Measurements from ENCODE around the gene ADAMTS16.

ADAMTS16 gene

DNA sequence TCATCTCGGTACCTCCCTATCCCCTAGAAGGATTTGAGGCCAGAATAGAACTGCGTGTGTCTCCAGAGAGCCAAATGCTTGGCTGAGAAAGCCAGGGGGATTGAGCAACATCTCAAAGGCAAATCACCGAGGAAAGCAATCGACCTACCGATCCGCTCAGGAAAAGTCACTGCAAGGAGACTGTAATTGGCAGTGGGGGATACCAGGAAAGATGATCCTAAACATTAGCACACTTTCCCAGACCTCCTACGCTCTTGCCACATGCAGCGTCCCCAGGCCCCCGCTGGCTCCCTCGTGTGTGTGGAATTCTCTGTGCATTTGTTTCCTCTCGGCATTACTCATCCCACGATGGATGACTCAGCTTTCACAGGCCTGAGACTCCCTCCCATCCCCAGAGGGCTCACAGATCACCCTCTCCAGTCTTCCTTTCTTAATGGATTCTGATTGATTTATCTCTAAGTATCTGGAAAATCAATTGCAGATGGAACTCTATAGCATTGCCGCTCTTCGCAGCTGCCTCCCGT is 200.1 kb downstream of the ADAMTS16 start:
- CTCF ChIA-PET: no interaction called here
- POLR2A ChIA-PET: interaction anchor here (1.3 to 2.2 kb wide), 3 partner anchors 10 to 12 kb away, joined by 5 to 12 read pairs (median 6); no protein-coding TSS in a partner anchor
- DNase-seq (ENCODE audit: extremely low spot score): peak; percentile 37
- TF ChIP-seq ZNF384 (IDR thresholded peaks at IDR 0.05): no peak
- no peak for TF ChIP-seq SUZ12 (IDR thresholded peaks at IDR 0.05)
- TF ChIP-seq FOXM1 (IDR thresholded peaks at IDR 0.05; ENCODE audit: borderline replicate concordance): no peak
- TF ChIP-seq NFRKB (IDR thresholded peaks at IDR 0.05): no peak
- TF ChIP-seq, protein P1, sequence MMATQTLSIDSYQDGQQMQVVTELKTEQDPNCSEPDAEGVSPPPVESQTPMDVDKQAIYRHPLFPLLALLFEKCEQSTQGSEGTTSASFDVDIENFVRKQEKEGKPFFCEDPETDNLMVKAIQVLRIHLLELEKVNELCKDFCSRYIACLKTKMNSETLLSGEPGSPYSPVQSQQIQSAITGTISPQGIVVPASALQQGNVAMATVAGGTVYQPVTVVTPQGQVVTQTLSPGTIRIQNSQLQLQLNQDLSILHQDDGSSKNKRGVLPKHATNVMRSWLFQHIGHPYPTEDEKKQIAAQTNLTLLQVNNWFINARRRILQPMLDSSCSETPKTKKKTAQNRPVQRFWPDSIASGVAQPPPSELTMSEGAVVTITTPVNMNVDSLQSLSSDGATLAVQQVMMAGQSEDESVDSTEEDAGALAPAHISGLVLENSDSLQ (IDR thresholded peaks at IDR 0.05): no peak
- no peak for TF ChIP-seq CTBP1 (IDR thresholded peaks at IDR 0.05; ENCODE audit: borderline replicate concordance)
- no peak for TF ChIP-seq ELF4 (IDR thresholded peaks at IDR 0.05)
- no peak for TF ChIP-seq HDGF (IDR thresholded peaks at IDR 0.05; ENCODE audit: borderline replicate concordance)
- no peak for TF ChIP-seq FOXK2 (IDR thresholded peaks at IDR 0.05)
- no peak for TF ChIP-seq ARNT (IDR thresholded peaks at IDR 0.05)

DNA sequence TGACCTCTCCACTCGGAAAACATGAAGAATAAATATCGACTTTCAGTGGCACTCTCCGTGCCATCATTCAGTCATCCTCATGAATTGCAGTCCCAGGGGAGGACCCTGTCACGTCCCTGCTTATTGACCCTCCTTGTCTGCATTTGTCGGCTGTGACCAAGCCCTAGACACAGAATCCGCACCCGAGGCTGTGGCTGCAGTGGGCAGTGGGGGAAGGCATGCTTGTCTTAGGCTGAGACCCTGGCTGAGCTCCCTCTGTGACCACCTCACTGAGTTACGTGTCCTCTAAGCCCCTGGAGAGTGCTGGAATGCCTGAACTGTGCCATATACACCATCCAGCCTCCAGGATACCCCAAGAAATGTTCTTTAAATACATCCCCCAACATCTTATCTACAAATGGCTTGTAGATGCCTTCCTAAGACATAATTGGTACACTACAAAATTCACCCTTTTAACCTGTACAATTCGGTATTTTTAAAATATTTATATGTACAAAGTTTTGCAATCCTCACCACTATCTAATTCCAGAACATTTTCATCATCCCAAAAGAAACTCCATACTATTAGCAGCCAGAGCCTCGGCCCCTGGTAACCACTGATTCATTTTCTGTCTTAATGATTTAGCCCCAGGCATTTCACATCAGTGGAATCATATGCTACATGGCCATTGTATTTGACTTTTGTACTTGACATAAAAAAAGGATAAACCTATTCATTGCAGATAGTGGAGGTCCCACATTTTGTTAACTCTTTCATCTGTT is 201.6 kb downstream of the ADAMTS16 start:
- ChIA-PET POLR2A (interaction anchor here (0.7 to 2.6 kb wide), 4 partner anchors 8 to 81 kb away, joined by 3 to 11 read pairs (median 4); partner anchors contain the start of gene ICE1), CTCF (interaction anchor here (1.4 kb wide), 1 partner anchor 54 kb away, joined by 4 read pairs; no protein-coding TSS in a partner anchor)
- no peak for TF ChIP-seq ZNF384 (IDR thresholded peaks at IDR 0.05)
- no peak for TF ChIP-seq FOXK2 (IDR thresholded peaks at IDR 0.05)
- no peak for TF ChIP-seq L3MBTL2 (conservative IDR thresholded peaks at IDR 0.05)
- TF ChIP-seq, protein P1 (IDR thresholded peaks at IDR 0.05): no peak
- TF ChIP-seq FOXA1 (IDR thresholded peaks at IDR 0.05): no peak
- no peak for TF ChIP-seq NFRKB (IDR thresholded peaks at IDR 0.05)
- TF ChIP-seq TARDBP (IDR thresholded peaks at IDR 0.05): no peak
- no peak for DNase-seq (ENCODE audit: extremely low spot score)

DNA sequence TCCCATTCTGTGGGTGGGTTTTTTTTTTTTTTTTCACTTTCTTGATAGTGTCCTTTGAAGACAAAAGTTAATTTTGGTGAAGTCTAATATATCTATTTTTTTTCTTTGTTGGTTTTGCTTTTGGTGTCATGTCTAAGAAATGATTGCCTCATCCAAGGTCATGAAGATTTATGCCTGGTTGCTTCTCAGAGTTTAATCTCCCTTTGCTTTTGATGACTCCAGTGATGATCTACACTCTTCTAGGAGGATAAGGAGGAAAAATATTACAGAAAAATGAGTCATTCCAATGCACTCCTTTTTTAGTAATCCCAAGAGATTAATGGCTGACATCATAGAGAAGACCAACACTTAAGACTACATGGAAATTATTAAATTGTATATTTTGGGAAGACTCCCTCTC is 202.7 kb downstream of the ADAMTS16 start:
- no peak for DNase-seq (ENCODE audit: extremely low spot score)
- TF ChIP-seq CTBP1 (IDR thresholded peaks at IDR 0.05; ENCODE audit: borderline replicate concordance) (no peak), NFRKB (IDR thresholded peaks at IDR 0.05) (no peak), FOXM1 (IDR thresholded peaks at IDR 0.05; ENCODE audit: borderline replicate concordance) (no peak), TARDBP (IDR thresholded peaks at IDR 0.05) (no peak), FOXA1 (IDR thresholded peaks at IDR 0.05) (no peak)
- CTCF ChIA-PET: interaction anchor here (1.4 kb wide), 1 partner anchor 53 kb away, joined by 4 read pairs; no protein-coding TSS in a partner anchor
- POLR2A ChIA-PET: interaction anchor here (0.8 to 2.6 kb wide), 3 partner anchors 8 to 202 kb away, joined by 3 to 11 read pairs (median 3); no protein-coding TSS in a partner anchor

DNA sequence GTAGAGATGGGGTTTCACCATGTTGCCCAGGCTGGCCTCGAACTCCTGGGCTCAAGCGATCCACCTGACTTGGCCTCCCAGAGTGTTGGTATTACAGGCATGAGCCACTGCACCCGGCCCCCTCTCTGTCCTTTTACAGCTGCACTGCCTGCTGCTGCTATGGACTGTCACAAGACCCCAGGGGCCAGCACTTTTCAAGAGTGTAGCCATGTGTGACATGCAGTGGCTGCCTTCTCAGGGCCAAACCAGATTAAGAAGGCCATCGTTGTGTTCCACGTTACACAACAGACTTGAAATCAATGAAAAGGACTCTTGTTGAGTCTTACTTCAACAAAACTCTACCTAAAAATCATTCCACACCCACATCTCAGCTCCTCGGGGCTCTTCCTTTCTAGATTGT is 203.4 kb downstream of the ADAMTS16 start:
- TF ChIP-seq HDGF (IDR thresholded peaks at IDR 0.05; ENCODE audit: borderline replicate concordance): no peak
- TF ChIP-seq TARDBP (IDR thresholded peaks at IDR 0.05): no peak
- TF ChIP-seq, protein P1 (IDR thresholded peaks at IDR 0.05): no peak
- TF ChIP-seq FOXA1 (IDR thresholded peaks at IDR 0.05): no peak
- no peak for TF ChIP-seq NFRKB (IDR thresholded peaks at IDR 0.05)
- TF ChIP-seq SP1 (IDR thresholded peaks at IDR 0.05): no peak
- TF ChIP-seq FOXK2 (IDR thresholded peaks at IDR 0.05): no peak
- no peak for TF ChIP-seq ZNF384 (IDR thresholded peaks at IDR 0.05)
- TF ChIP-seq BHLHE40 (IDR thresholded peaks at IDR 0.05; ENCODE audit: borderline replicate concordance): no peak
- no peak for TF ChIP-seq FOXM1 (IDR thresholded peaks at IDR 0.05; ENCODE audit: borderline replicate concordance)
- no peak for TF ChIP-seq LEF1 (IDR thresholded peaks at IDR 0.05; ENCODE audit: borderline replicate concordance)
- no peak for TF ChIP-seq ELF4 (IDR thresholded peaks at IDR 0.05)
- no peak for TF ChIP-seq SUZ12 (IDR thresholded peaks at IDR 0.05)
- TF ChIP-seq CTBP1 (IDR thresholded peaks at IDR 0.05; ENCODE audit: borderline replicate concordance): no peak
- POLR2A ChIA-PET: interaction anchor here (0.8 to 2.6 kb wide), 7 partner anchors 8 to 203 kb away, joined by 3 to 11 read pairs (median 4); partner anchors contain the start of gene ICE1
- CTCF ChIA-PET: interaction anchor here (0.6 to 1.4 kb wide), 3 partner anchors 18 to 52 kb away, joined by 3 read pairs; no protein-coding TSS in a partner anchor
- DNase-seq (ENCODE audit: extremely low spot score): no peak

GRCh38 chr5:5344051-5344571 is 204.0 kb downstream of the ADAMTS16 start:
- TF ChIP-seq SUZ12 (IDR thresholded peaks at IDR 0.05): no peak
- TF ChIP-seq ZNF384 (IDR thresholded peaks at IDR 0.05): no peak
- no peak for TF ChIP-seq FOXK2 (IDR thresholded peaks at IDR 0.05)
- no peak for TF ChIP-seq LEF1 (IDR thresholded peaks at IDR 0.05; ENCODE audit: borderline replicate concordance)
- TF ChIP-seq L3MBTL2 (conservative IDR thresholded peaks at IDR 0.05): no peak
- CTCF ChIA-PET: interaction anchor here (1.0 to 1.4 kb wide), 2 partner anchors 18 to 51 kb away, joined by 3 read pairs; no protein-coding TSS in a partner anchor
- POLR2A ChIA-PET: interaction anchor here (0.8 to 2.6 kb wide), 7 partner anchors 7 to 203 kb away, joined by 3 to 11 read pairs (median 4); partner anchors contain the start of gene ICE1
- no peak for DNase-seq (ENCODE audit: extremely low spot score)

GRCh38 chr5:5344606-5345005 is 204.5 kb downstream of the ADAMTS16 start:
- TF ChIP-seq NFRKB (IDR thresholded peaks at IDR 0.05): no peak
- no peak for TF ChIP-seq ZNF384 (IDR thresholded peaks at IDR 0.05)
- no peak for TF ChIP-seq LEF1 (IDR thresholded peaks at IDR 0.05; ENCODE audit: borderline replicate concordance)
- TF ChIP-seq TARDBP (IDR thresholded peaks at IDR 0.05): no peak
- no peak for TF ChIP-seq CTBP1 (IDR thresholded peaks at IDR 0.05; ENCODE audit: borderline replicate concordance)
- TF ChIP-seq FOXK2 (IDR thresholded peaks at IDR 0.05): no peak
- TF ChIP-seq BHLHE40 (IDR thresholded peaks at IDR 0.05; ENCODE audit: borderline replicate concordance): no peak
- TF ChIP-seq, protein P1 (IDR thresholded peaks at IDR 0.05): no peak
- no peak for TF ChIP-seq ARNT (IDR thresholded peaks at IDR 0.05)
- TF ChIP-seq FOXA1 (IDR thresholded peaks at IDR 0.05): no peak
- no peak for TF ChIP-seq SP1 (IDR thresholded peaks at IDR 0.05)
- no peak for TF ChIP-seq SUZ12 (IDR thresholded peaks at IDR 0.05)
- TF ChIP-seq HDGF (IDR thresholded peaks at IDR 0.05; ENCODE audit: borderline replicate concordance): no peak
- TF ChIP-seq ELF4 (IDR thresholded peaks at IDR 0.05): no peak
- TF ChIP-seq L3MBTL2 (conservative IDR thresholded peaks at IDR 0.05): no peak
- TF ChIP-seq FOXM1 (IDR thresholded peaks at IDR 0.05; ENCODE audit: borderline replicate concordance): no peak
- no peak for DNase-seq (ENCODE audit: extremely low spot score)
- CTCF ChIA-PET: interaction anchor here (1.0 to 1.4 kb wide), 2 partner anchors 17 to 51 kb away, joined by 3 read pairs; no protein-coding TSS in a partner anchor
- POLR2A ChIA-PET: interaction anchor here (0.8 to 1.8 kb wide), 4 partner anchors 9 to 78 kb away, joined by 3 to 11 read pairs (median 4); partner anchors contain the start of gene ICE1
